Measurements from ENCODE around the gene CMC4.

CMC4 gene

GRCh38 chrX:155046811-155047528, 24.0 kb downstream of the CMC4 start:
- Histone ChIP-seq H3K4me1 (ENCODE audit: control insufficient read depth, insufficient read depth, low read length) (no peaks in the 10 kb centered on the region), H3K36me3 (ENCODE audit: control insufficient read depth, insufficient read depth, low read length) (no peaks in the 10 kb centered on the region), H3K27me3 (ENCODE audit: control insufficient read depth, insufficient read depth, low read length) (no peaks in the 10 kb centered on the region), H3K27ac (ENCODE audit: low read depth, low read length) (no peak overlapping the region), H3K9ac (ENCODE audit: low read length) (no peak overlapping the region), H3K4me3 (ENCODE audit: low read length) (no peak overlapping the region)

- Histone ChIP-seq H3K4me3 (ENCODE audit: low read length) (no peak overlapping the region), H3K9ac (ENCODE audit: low read length) (no peak overlapping the region), H3K27ac (ENCODE audit: low read depth, low read length) (no peak overlapping the region), H3K4me1 (ENCODE audit: control insufficient read depth, insufficient read depth, low read length) (no peaks in the 10 kb centered on the region), H3K27me3 (ENCODE audit: control insufficient read depth, insufficient read depth, low read length) (no peaks in the 10 kb centered on the region), H3K36me3 (ENCODE audit: control insufficient read depth, insufficient read depth, low read length) (no peaks in the 10 kb centered on the region)
Observed at GRCh38 chrX:155046129-155046810, 24.7 kb downstream of the CMC4 start.

DNA sequence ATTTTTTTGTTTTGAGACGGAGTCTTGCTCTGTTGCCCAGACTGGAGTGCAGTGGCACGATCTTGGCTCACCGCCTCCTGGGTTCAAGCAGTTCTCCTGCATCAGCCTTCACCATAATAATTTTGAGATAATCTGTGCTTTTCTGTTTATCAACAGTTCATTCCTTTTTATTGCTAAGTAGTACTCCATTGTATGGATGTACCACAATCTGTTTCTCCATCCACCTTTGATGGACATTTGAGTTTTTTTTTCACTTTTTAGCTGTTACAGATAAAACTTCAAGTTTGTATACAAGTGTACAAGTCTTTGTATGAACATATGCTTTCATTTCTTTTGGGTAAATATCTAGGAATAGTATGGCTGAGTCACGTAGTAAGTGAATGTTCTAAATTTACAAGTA, 35.2 kb downstream of the CMC4 start:
- no peak overlapping the region for H3K27ac ChIP-seq (ENCODE audit: low read depth, low read length)
- no peaks in the 10 kb centered on the region for H3K27me3 ChIP-seq (ENCODE audit: control insufficient read depth, insufficient read depth, low read length)
- H3K4me3 ChIP-seq (ENCODE audit: low read length), result no peak overlapping the region
- no peak overlapping the region for H3K9ac ChIP-seq (ENCODE audit: low read length)
- no peaks in the 10 kb centered on the region for H3K36me3 ChIP-seq (ENCODE audit: control insufficient read depth, insufficient read depth, low read length)
- no peaks in the 10 kb centered on the region for H3K4me1 ChIP-seq (ENCODE audit: control insufficient read depth, insufficient read depth, low read length)

DNA sequence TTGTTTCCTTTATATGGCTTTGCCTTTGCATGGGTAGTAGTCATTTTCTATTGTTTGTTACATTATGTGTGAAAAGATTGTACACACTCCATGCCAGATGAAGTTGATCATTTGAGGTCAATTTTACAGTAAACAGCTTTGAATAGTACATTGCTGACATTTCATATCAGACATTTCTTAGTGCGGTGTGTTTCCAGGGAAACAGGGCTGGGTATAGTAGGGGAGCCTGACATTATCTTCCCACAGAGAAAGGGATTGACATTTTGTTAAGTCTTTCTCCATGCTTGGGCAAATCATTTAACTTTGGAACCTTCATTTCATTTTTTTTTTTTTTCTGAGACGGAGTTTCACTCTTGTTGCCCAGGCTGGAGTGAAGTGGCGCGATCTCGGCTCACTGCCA, 39.3 kb downstream of the CMC4 start:
- Histone ChIP-seq H3K27me3 (ENCODE audit: control insufficient read depth, insufficient read depth, low read length) (no peaks in the 10 kb centered on the region), H3K36me3 (ENCODE audit: control insufficient read depth, insufficient read depth, low read length) (no peaks in the 10 kb centered on the region), H3K27ac (ENCODE audit: low read depth, low read length) (no peak overlapping the region), H3K4me3 (ENCODE audit: low read length) (no peak overlapping the region), H3K4me1 (ENCODE audit: control insufficient read depth, insufficient read depth, low read length) (peaks cover 3% of the 10 kb centered on the region), H3K9ac (ENCODE audit: low read length) (no peak overlapping the region)

GRCh38 chrX:155028877-155029291, 42.1 kb downstream of the CMC4 start:
- Histone ChIP-seq H3K27ac (ENCODE audit: low read depth, low read length) (peak overlapping the region; percentile 98), H3K4me3 (ENCODE audit: low read length) (no peak overlapping the region), H3K36me3 (ENCODE audit: control insufficient read depth, insufficient read depth, low read length) (no peaks in the 10 kb centered on the region), H3K27me3 (ENCODE audit: control insufficient read depth, insufficient read depth, low read length) (no peaks in the 10 kb centered on the region), H3K4me1 (ENCODE audit: control insufficient read depth, insufficient read depth, low read length) (peaks cover 3% of the 10 kb centered on the region), H3K9ac (ENCODE audit: low read length) (no peak overlapping the region)

DNA sequence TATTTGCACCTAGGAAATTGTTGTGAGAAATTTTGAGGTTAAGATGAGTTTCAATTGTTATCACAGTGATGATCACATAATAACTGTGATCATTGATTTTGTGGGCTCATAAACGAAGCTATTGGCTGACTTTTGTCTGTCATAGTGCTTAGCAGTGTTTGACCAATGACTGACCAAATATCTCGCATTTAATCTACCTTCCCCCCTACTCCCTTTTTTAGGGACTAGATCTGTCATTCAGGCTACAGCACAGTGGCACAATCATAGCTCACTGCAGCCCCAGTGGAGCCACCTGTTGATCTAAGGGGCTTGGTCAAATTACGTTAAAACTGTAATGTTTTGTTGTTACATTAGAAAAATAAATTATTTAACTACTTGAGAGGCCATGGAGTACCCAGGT, 42.8 kb downstream of the CMC4 start:
- Histone ChIP-seq H3K4me1 (ENCODE audit: control insufficient read depth, insufficient read depth, low read length) (peaks cover 3% of the 10 kb centered on the region), H3K4me3 (ENCODE audit: low read length) (peak overlapping the region; percentile 79), H3K36me3 (ENCODE audit: control insufficient read depth, insufficient read depth, low read length) (no peaks in the 10 kb centered on the region), H3K27ac (ENCODE audit: low read depth, low read length) (peak overlapping the region; percentile 98), H3K9ac (ENCODE audit: low read length) (no peak overlapping the region), H3K27me3 (ENCODE audit: control insufficient read depth, insufficient read depth, low read length) (no peaks in the 10 kb centered on the region)

GRCh38 chrX:155027509-155028066, 43.3 kb downstream of the CMC4 start:
- H3K36me3 ChIP-seq (ENCODE audit: control insufficient read depth, insufficient read depth, low read length), result no peaks in the 10 kb centered on the region
- H3K9ac ChIP-seq (ENCODE audit: low read length), result peak overlapping the region; percentile 82
- H3K4me3 ChIP-seq (ENCODE audit: low read length), result peak overlapping the region; percentile 79
- H3K27me3 ChIP-seq (ENCODE audit: control insufficient read depth, insufficient read depth, low read length), result no peaks in the 10 kb centered on the region
- H3K4me1 ChIP-seq (ENCODE audit: control insufficient read depth, insufficient read depth, low read length), result peaks cover 3% of the 10 kb centered on the region
- peak overlapping the region; percentile 98 for H3K27ac ChIP-seq (ENCODE audit: low read depth, low read length)

- peaks cover 3% of the 10 kb centered on the region for H3K4me1 ChIP-seq (ENCODE audit: control insufficient read depth, insufficient read depth, low read length)
- H3K4me3 ChIP-seq (ENCODE audit: low read length), result peak within 1 kb of the TSS; percentile 79
- H3K9ac ChIP-seq (ENCODE audit: low read length), result peak within 1 kb of the TSS; percentile 82
- no peaks in the 10 kb centered on the region for H3K27me3 ChIP-seq (ENCODE audit: control insufficient read depth, insufficient read depth, low read length)
- peak within 1 kb of the TSS; percentile 98 for H3K27ac ChIP-seq (ENCODE audit: low read depth, low read length)
- no peaks in the 10 kb centered on the region for H3K36me3 ChIP-seq (ENCODE audit: control insufficient read depth, insufficient read depth, low read length)
Observed at GRCh38 chrX:155026727-155027508, 44.0 kb downstream of the CMC4 start, which contains the start of gene FUNDC2. TSS of gene FUNDC2 (plus strand) at chrX:155026844. CDS start at chrX:155026939, 95 bp downstream.

GRCh38 chrX:155026420-155026726, 44.6 kb downstream of the CMC4 start:
- H3K9ac ChIP-seq (ENCODE audit: low read length), result peak overlapping the region; percentile 49
- peak overlapping the region; percentile 98 for H3K27ac ChIP-seq (ENCODE audit: low read depth, low read length)
- peaks cover 3% of the 10 kb centered on the region for H3K4me1 ChIP-seq (ENCODE audit: control insufficient read depth, insufficient read depth, low read length)
- no peaks in the 10 kb centered on the region for H3K36me3 ChIP-seq (ENCODE audit: control insufficient read depth, insufficient read depth, low read length)
- H3K4me3 ChIP-seq (ENCODE audit: low read length), result peak overlapping the region; percentile 51
- no peaks in the 10 kb centered on the region for H3K27me3 ChIP-seq (ENCODE audit: control insufficient read depth, insufficient read depth, low read length)

- Histone ChIP-seq H3K4me1 (ENCODE audit: control insufficient read depth, insufficient read depth, low read length) (peaks cover 3% of the 10 kb centered on the region), H3K9ac (ENCODE audit: low read length) (no peak overlapping the region), H3K36me3 (ENCODE audit: control insufficient read depth, insufficient read depth, low read length) (no peaks in the 10 kb centered on the region), H3K4me3 (ENCODE audit: low read length) (no peak overlapping the region), H3K27me3 (ENCODE audit: control insufficient read depth, insufficient read depth, low read length) (no peaks in the 10 kb centered on the region), H3K27ac (ENCODE audit: low read depth, low read length) (no peak overlapping the region)
Observed at GRCh38 chrX:155023907-155024833, 46.8 kb downstream of the CMC4 start.

- no peaks in the 10 kb centered on the region for H3K36me3 ChIP-seq (ENCODE audit: control insufficient read depth, insufficient read depth, low read length)
- no peak within 1 kb of the TSS for H3K9ac ChIP-seq (ENCODE audit: low read length)
- H3K4me3 ChIP-seq (ENCODE audit: low read length), result no peak within 1 kb of the TSS
- no peaks in the 10 kb centered on the region for H3K27me3 ChIP-seq (ENCODE audit: control insufficient read depth, insufficient read depth, low read length)
- no peaks in the 10 kb centered on the region for H3K4me1 ChIP-seq (ENCODE audit: control insufficient read depth, insufficient read depth, low read length)
- H3K27ac ChIP-seq (ENCODE audit: low read depth, low read length), result no peak within 1 kb of the TSS
Observed at GRCh38 chrX:155022585-155022984, 48.4 kb downstream of the CMC4 start, which contains the start of gene F8. TSS of gene F8 (minus strand) at chrX:155022723. CDS start at chrX:155022552, 171 bp downstream.
